Stimulated activated CD4-positive, alpha-beta T cell treated with anti-CD3 and anti-CD28 coated beads, Interleukin-4, amount 100 ng/mL, for 1 hour (primary cell): ENCODE measurements around the gene SUN2.

Source experiments
- DNase-seq: peaks from one replicate; pipeline ENCODE4 v3.0.0-alpha.2; 2020

Gene SUN2

GRCh38 chr22:38689651-38690050 lies 66.1 kb downstream of the SUN2 start:
- DNase-seq: no peak

DNA sequence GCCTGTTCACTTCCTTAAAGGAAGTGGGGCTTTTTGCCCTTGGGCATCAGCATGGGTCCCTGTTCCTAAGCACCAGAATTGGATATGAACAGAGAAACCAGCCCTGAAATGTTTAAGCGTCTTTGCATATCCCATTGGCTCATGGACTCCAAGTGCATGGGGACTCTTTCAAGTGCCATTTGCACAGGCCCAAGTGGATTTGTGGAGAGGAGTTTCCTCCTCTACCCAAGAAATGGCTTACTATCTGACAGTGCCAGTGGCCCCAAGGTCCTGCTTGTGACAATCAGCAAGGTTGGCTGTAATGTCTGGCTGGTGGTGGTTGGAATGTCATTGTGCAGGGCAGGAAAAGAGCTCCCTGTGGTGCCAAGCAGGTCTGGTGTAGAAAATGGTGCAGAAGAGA lies 70.0 kb downstream of the SUN2 start:
- no peak for DNase-seq

GRCh38 chr22:38684895-38685294 lies 70.9 kb downstream of the SUN2 start:
- DNase-seq: no peak
